GM21717 (cell line): Measurements from ENCODE around the gene PLXDC1.
"Not testable (repeated sequence)": the region's sequence is repeated elsewhere in the genome, so short reads cannot be mapped to it uniquely, and the experiment has no call there.

ENCODE experiments used
- ATAC-seq: cut with Tn5 transposase; IDR thresholded peaks from one replicate; pipeline ENCODE4 v1.9.1; 2021; ENCODE audit warnings: mild to moderate bottlenecking, moderate library complexity; ENCODE audit not compliant: unreplicated experiment

Gene PLXDC1

GRCh38 chr17:39130205-39130604 is 21.2 kb downstream of the PLXDC1 start:
- no peak for ATAC-seq

- ATAC-seq, result not testable (repeated sequence)
Measured at GRCh38 chr17:39129544-39129943, 21.9 kb downstream of the PLXDC1 start.

GRCh38 chr17:39126436-39126835 is 25.0 kb downstream of the PLXDC1 start:
- no peak for ATAC-seq

GRCh38 chr17:39125143-39125875 is 26.1 kb downstream of the PLXDC1 start:
- ATAC-seq, result no peak

- ATAC-seq, result no peak
Measured at GRCh38 chr17:39123627-39124026, 27.8 kb downstream of the PLXDC1 start.

GRCh38 chr17:39122991-39123390 is 28.4 kb downstream of the PLXDC1 start:
- no peak for ATAC-seq

- ATAC-seq, result not testable (repeated sequence)
Measured at GRCh38 chr17:39121919-39122318, 29.5 kb downstream of the PLXDC1 start.

- peak; percentile 47 for ATAC-seq
Measured at GRCh38 chr17:39118674-39119419, 32.6 kb downstream of the PLXDC1 start.

GRCh38 chr17:39116224-39116623 is 35.2 kb downstream of the PLXDC1 start:
- ATAC-seq, result no peak

GRCh38 chr17:39115135-39115534 is 36.3 kb downstream of the PLXDC1 start:
- no peak for ATAC-seq

GRCh38 chr17:39114723-39115122 is 36.7 kb downstream of the PLXDC1 start:
- ATAC-seq, result no peak

- ATAC-seq, result no peak
Measured at GRCh38 chr17:39113871-39114270, 37.6 kb downstream of the PLXDC1 start.

- ATAC-seq, result no peak
Measured at GRCh38 chr17:39110435-39111136, 40.9 kb downstream of the PLXDC1 start.

- ATAC-seq, result no peak
Measured at GRCh38 chr17:39108461-39109375, 42.7 kb downstream of the PLXDC1 start.

GRCh38 chr17:39107973-39108372 is 43.5 kb downstream of the PLXDC1 start:
- ATAC-seq, result no peak

- ATAC-seq, result no peak
Measured at GRCh38 chr17:39107155-39107554, 44.3 kb downstream of the PLXDC1 start.

- ATAC-seq, result no peak
Measured at GRCh38 chr17:39105705-39106104, 45.7 kb downstream of the PLXDC1 start.

- no peak for ATAC-seq
Measured at GRCh38 chr17:39104657-39105056, 46.8 kb downstream of the PLXDC1 start.

GRCh38 chr17:39104046-39104445 is 47.4 kb downstream of the PLXDC1 start:
- ATAC-seq, result no peak

- no peak for ATAC-seq
Measured at GRCh38 chr17:39101091-39101490, 50.3 kb downstream of the PLXDC1 start.

GRCh38 chr17:39100530-39100929 is 50.9 kb downstream of the PLXDC1 start:
- ATAC-seq, result no peak
